B cell (primary cell): ENCODE data around the gene PTPRM. TPM values are rescaled to one million over a fixed set of nuclear protein-coding genes. Genes with fewer than 3 reads are reported as not detected.

Experiments used
- ATAC-seq: fragments of 200-7000 bp; cut with Tn5 transposase; one replicate; pipeline ENCODE4 v1.10.0; 2021; ENCODE audit warnings: low read depth, mild to moderate bottlenecking, moderate number of reproducible peaks, moderate library complexity
- CTCF ChIA-PET: fragments of 350-600 bp; sonication (Branson Sonifier 250); formaldehyde crosslinking; loops from one replicate; lab custom pipeline; 2021; ENCODE audit warnings: antibody characterized with exemption, inconsistent platforms; lab: Charles Lee
- POLR2A ChIA-PET: fragments of 350-600 bp; sonication (Branson Sonifier 250); formaldehyde crosslinking; loops from one replicate; lab custom pipeline; 2021; ENCODE audit warnings: antibody characterized with exemption; lab: Charles Lee
- DNase-seq: peaks from one replicate; pipeline ENCODE4 v3.0.0; 2013
- H2AFZ ChIP-seq: 2 replicates; pipeline ENCODE4 v1.6.1; 2012; ENCODE audit warnings: mild to moderate bottlenecking, low read depth, low read length; ENCODE audit not compliant: insufficient read depth, poor library complexity, severe bottlenecking
- H3K27ac ChIP-seq, 2 donors: 1 replicate in 1 of 2; 2 replicates in 1 of 2; pipeline ENCODE4 v1.5.1; 2012 to 2013; ENCODE audit warnings: low read length in 2 of 2, mild to moderate bottlenecking in 2 of 2, moderate library complexity in 1 of 2
- H3K27me3 ChIP-seq, 4 experiments: fragments of 200-600 bp in 1 of 4; sonication (generic) in 1 of 4; replicated peaks in 1 of 4; 1 replicate in 2 of 4; 2 replicates in 2 of 4; pipeline versions ENCODE4 v1.6.1 to v1.7.0; 2013 to 2016; ENCODE audit warnings: low read length in 3 of 4, mild to moderate bottlenecking in 2 of 4, mixed read lengths in 1 of 4, moderate library complexity in 1 of 4; ENCODE audit not compliant: insufficient read depth in 4 of 4, control insufficient read depth in 3 of 4; ENCODE audit errors: control extremely low read depth in 1 of 4
- H3K36me3 ChIP-seq, 2 experiments: replicated peaks in 1 of 2; 1 replicate in 1 of 2; 2 replicates in 1 of 2; pipeline versions ENCODE4 v1.6.1 to v1.7.1; 2013; ENCODE audit warnings: low read length in 1 of 2; ENCODE audit not compliant: insufficient read depth in 2 of 2, control insufficient read depth in 1 of 2; ENCODE audit errors: control extremely low read depth in 1 of 2, extremely low read depth in 1 of 2
- H3K4me1 ChIP-seq, 2 donors: fragments of 200-600 bp in 1 of 2; sonication (generic) in 1 of 2; 1 replicate in 1 of 2; 2 replicates in 1 of 2; pipeline versions ENCODE4 v1.5.1 to v1.6.1; 2013 to 2017; ENCODE audit warnings: low read length in 2 of 2; ENCODE audit not compliant: control insufficient read depth in 2 of 2, insufficient read depth in 2 of 2
- H3K4me2 ChIP-seq: replicated peaks from 2 replicates; pipeline ENCODE3; 2012; ENCODE audit warnings: mild to moderate bottlenecking, low read depth, low read length; ENCODE audit not compliant: poor library complexity, severe bottlenecking
- H3K4me3 ChIP-seq, 5 experiments: fragments of 200-600 bp in 1 of 5; sonication (generic) in 1 of 5; 1 replicate in 3 of 5; 2 replicates in 2 of 5; pipeline versions ENCODE4 v1.5.1 to v1.7.0; 2011 to 2016; ENCODE audit warnings: low read length in 4 of 5, mild to moderate bottlenecking in 4 of 5, low read depth in 2 of 5, control low read depth in 1 of 5, moderate library complexity in 1 of 5; ENCODE audit not compliant: insufficient read depth in 1 of 5; ENCODE audit errors: control extremely low read depth in 1 of 5, extremely low read depth in 1 of 5
- H3K79me2 ChIP-seq: fragments of 200-600 bp; sonication (generic); one replicate; pipeline ENCODE4 v1.6.0; 2016; ENCODE audit warnings: low read length; ENCODE audit not compliant: control insufficient read depth, insufficient read depth
- H3K9ac ChIP-seq: fragments of 200-600 bp; sonication (generic); 2 replicates; pipeline ENCODE4 v1.6.1; 2017; ENCODE audit warnings: mild to moderate bottlenecking, low read length, moderate library complexity
- H3K9me3 ChIP-seq, 3 donors: one replicate each; pipeline versions ENCODE4 v1.6.1 to v1.7.1; 2013; ENCODE audit warnings: low read length in 2 of 3; ENCODE audit not compliant: control insufficient read depth in 2 of 3, insufficient read depth in 1 of 3; ENCODE audit errors: control extremely low read depth in 1 of 3
- H4K20me1 ChIP-seq: 2 replicates; pipeline ENCODE4 v1.6.0; 2012; ENCODE audit warnings: mild to moderate bottlenecking, low read length; ENCODE audit not compliant: insufficient read depth, control insufficient read depth, poor library complexity, severe bottlenecking
- H3K27ac Mint-ChIP-seq: one replicate; pipeline ENCODE4 v1.8.0; 2021; ENCODE audit warnings: mixed read lengths
- H3K27me3 Mint-ChIP-seq: one replicate; pipeline ENCODE4 v1.8.0; 2021; ENCODE audit warnings: mixed read lengths
- H3K4me1 Mint-ChIP-seq: one replicate; pipeline ENCODE4 v1.8.0; 2021; ENCODE audit warnings: mixed read lengths
- H3K4me3 Mint-ChIP-seq: one replicate; pipeline ENCODE4 v1.8.0; 2021; ENCODE audit warnings: mixed read lengths
- H3K9me3 Mint-ChIP-seq: one replicate; pipeline ENCODE4 v1.8.0; 2022; ENCODE audit warnings: mixed read lengths; ENCODE audit not compliant: insufficient read depth
- CTCF ChIP-seq: fragments of 200-600 bp; IDR thresholded peaks from one replicate; pipeline ENCODE4 v1.8.0; 2022; ENCODE audit warnings: antibody characterized with exemption, mild to moderate bottlenecking
- EZH2 ChIP-seq: IDR thresholded peaks from 2 replicates; pipeline ENCODE4 v1.6.1; 2012; ENCODE audit warnings: borderline replicate concordance, low read depth, mild to moderate bottlenecking, moderate library complexity, low read length; ENCODE audit not compliant: insufficient read depth, poor library complexity, severe bottlenecking
- WGBS: methylation state at CpG from one replicate; pipeline ENCODE4 v1.1.5; 2013; ENCODE audit warnings: missing lambda C conversion rate; ENCODE audit not compliant: insufficient coverage; 5-methylcytosine and 5-hydroxymethylcytosine counted together
- intact Hi-C: fragments of 100-400 bp; cut with micrococcal nuclease; formaldehyde crosslinking; loops from one replicate; pipeline ENCODE4 v1.10.0; 2022
- polyA plus RNA-seq: library from polyadenylated mRNA; depleted of rRNA; stranded (reverse); fragments of >200 nt; gene quantifications from 2 replicates; pipeline ENCODE4 v1.2.3, GENCODE V29; 2012
- total RNA-seq, 2 donors: library from RNA; stranded (reverse); fragments of 120-200 nt in 1 of 2; gene quantifications; 1 replicate in 1 of 2; 2 replicates in 1 of 2; pipeline versions ENCODE4 v1.2.3 to v1.2.4, GENCODE V29; 2013 to 2022

The PTPRM gene
- total and polyA plus RNA-seq, 2 donors (not counting 1 experiment from before 2014, with no cell fraction given), result 0.20 to 0.89 TPM

GRCh38 chr18:7805880-7806279, 238.8 kb downstream of the PTPRM start:
- POLR2A ChIA-PET, result no interaction called here
- H3K79me2 ChIP-seq, result no peaks in the 10 kb centered on the region
- H2AFZ ChIP-seq, result no peak overlapping the region
- H3K9ac ChIP-seq, result no peak overlapping the region
- Mint-ChIP-seq H3K4me3 (no peak overlapping the region), H3K27me3 (no peaks in the 10 kb centered on the region), H3K27ac (no peak overlapping the region), H3K9me3 (no peaks in the 10 kb centered on the region), H3K4me1 (no peaks in the 10 kb centered on the region)
- H3K27ac ChIP-seq, result no peak overlapping the region
- no peak overlapping the region for H3K4me2 ChIP-seq
- no peak overlapping the region for H3K4me3 ChIP-seq
- CTCF ChIA-PET, result no interaction called here
- intact Hi-C loops, result no loop called here
- ATAC-seq (no peak), DNase-seq (no peak)
- no peaks in the 10 kb centered on the region for H4K20me1 ChIP-seq
- no CpG with 5 or more reads among the region's 1 CpG for WGBS
- no peaks in the 10 kb centered on the region for H3K36me3 ChIP-seq
- no peak for TF ChIP-seq EZH2
- no peak for TF ChIP-seq CTCF
- no peaks in the 10 kb centered on the region for H3K9me3 ChIP-seq
- H3K4me1 ChIP-seq, result no peaks in the 10 kb centered on the region
- no peaks in the 10 kb centered on the region for H3K27me3 ChIP-seq

DNA sequence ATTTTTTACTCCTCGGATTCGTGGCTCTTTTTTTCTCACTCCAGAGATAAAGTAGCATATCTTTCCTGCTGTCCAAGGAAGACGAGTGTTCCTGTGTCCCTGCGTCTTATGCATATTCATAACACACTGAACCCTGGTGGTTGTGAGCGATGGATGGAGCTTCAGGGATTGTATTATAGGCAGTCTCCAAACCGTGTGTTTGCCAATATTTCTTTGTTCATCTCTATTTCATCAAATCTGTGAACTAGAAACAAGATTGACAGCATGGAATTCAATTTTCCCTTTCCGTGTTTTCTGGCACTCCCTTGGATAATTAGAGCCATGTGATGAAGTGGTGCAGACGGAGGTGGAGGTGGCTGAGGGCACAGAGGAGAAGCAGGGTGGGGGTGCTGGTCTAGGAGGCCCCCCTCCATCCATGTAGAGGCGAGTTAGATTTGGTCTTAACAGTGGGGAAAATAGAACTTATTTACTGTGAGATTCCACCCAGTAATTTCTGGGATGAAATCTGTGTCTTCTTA, 240.9 kb downstream of the PTPRM start:
- no peaks in the 10 kb centered on the region for H3K9me3 ChIP-seq
- no peaks in the 10 kb centered on the region for H3K27me3 Mint-ChIP-seq
- no peaks in the 10 kb centered on the region for H3K79me2 ChIP-seq
- no peaks in the 10 kb centered on the region for H4K20me1 ChIP-seq
- no peak overlapping the region for H3K27ac Mint-ChIP-seq
- no peaks in the 10 kb centered on the region for H3K27me3 ChIP-seq
- 100% methylated on average over 1 of the region's 9 CpGs for WGBS
- H3K9me3 Mint-ChIP-seq, result peaks cover 5% of the 10 kb centered on the region
- no peak overlapping the region for H3K9ac ChIP-seq
- intact Hi-C loops, result no loop called here
- H3K4me2 ChIP-seq, result no peak overlapping the region
- ChIA-PET POLR2A (no interaction called here), CTCF (no interaction called here)
- no peak overlapping the region for H3K4me3 Mint-ChIP-seq
- TF ChIP-seq EZH2 (no peak), CTCF (no peak)
- no peak for ATAC-seq
- no peak for DNase-seq
- no peak overlapping the region for H3K4me3 ChIP-seq
- no peaks in the 10 kb centered on the region for H3K4me1 ChIP-seq
- no peak overlapping the region for H3K27ac ChIP-seq
- no peak overlapping the region for H2AFZ ChIP-seq
- H3K4me1 Mint-ChIP-seq, result no peaks in the 10 kb centered on the region
- no peaks in the 10 kb centered on the region for H3K36me3 ChIP-seq
